Heart right ventricle (tissue), 16 donors: ENCODE measurements around the gene GANC. TPM values are rescaled to one million over a fixed set of nuclear protein-coding genes. Genes with fewer than 3 reads are reported as not detected.

Experiments used
- ATAC-seq, 8 donors: fragments of 200-7000 bp; cut with Tn5 transposase; one replicate each; pipeline ENCODE4 v1.9.1; 2020; ENCODE audit warnings: mild to moderate bottlenecking in 8 of 8, moderate library complexity in 8 of 8, moderate number of reproducible peaks in 1 of 8
- DNase-seq, 2 donors: peaks; one replicate each; pipeline ENCODE4 v3.0.0-alpha.2; 2020
- H3K27ac ChIP-seq, 10 donors: fragments of 200-600 bp; sonication (generic) in 2 of 10; one replicate each; pipeline versions ENCODE4 v1.5.0 to v1.8.0; 2020 to 2022; ENCODE audit warnings: mild to moderate bottlenecking in 3 of 10
- H3K27me3 ChIP-seq, 7 donors: fragments of 200-600 bp; one replicate each; pipeline ENCODE4 v1.8.0; 2021 to 2022; ENCODE audit warnings: mild to moderate bottlenecking in 2 of 7
- H3K36me3 ChIP-seq, 9 donors: fragments of 200-600 bp; sonication (generic) in 1 of 9; one replicate each; pipeline versions ENCODE4 v1.5.0 to v1.8.0; 2020 to 2022; ENCODE audit warnings: mild to moderate bottlenecking in 2 of 9
- H3K4me1 ChIP-seq, 9 donors: fragments of 200-600 bp; sonication (generic) in 1 of 9; one replicate each; pipeline versions ENCODE4 v1.5.0 to v1.8.0; 2020 to 2022; ENCODE audit warnings: mild to moderate bottlenecking in 4 of 9
- H3K4me3 ChIP-seq, 10 donors: fragments of 200-600 bp; sonication (generic) in 2 of 10; one replicate each; pipeline versions ENCODE4 v1.5.0 to v1.8.0; 2020 to 2022; ENCODE audit warnings: mild to moderate bottlenecking in 7 of 10, moderate library complexity in 2 of 10
- H3K9me3 ChIP-seq, 11 donors: fragments of 200-600 bp in 10 of 11; sonication (generic) in 2 of 11; one replicate each; pipeline versions ENCODE4 v1.5.0 to v1.8.0; 2013 to 2022; ENCODE audit warnings: mild to moderate bottlenecking in 2 of 11, control low read depth in 1 of 11, moderate library complexity in 1 of 11
- CTCF ChIP-seq, 9 donors: fragments of 200-600 bp; sonication (generic) in 2 of 9; IDR thresholded peaks; one replicate each; pipeline versions ENCODE4 v1.5.0 to v1.8.0; 2021 to 2022; ENCODE audit warnings: antibody characterized with exemption in 9 of 9, mild to moderate bottlenecking in 5 of 9, moderate library complexity in 1 of 9
- WGBS, 2 donors: extraction: QIAGEN DNeasy Blood & Tissue Kit; methylation state at CpG; one replicate each; pipeline ENCODE4 v1.1.7; 2013; ENCODE audit warnings: inconsistent platforms in 1 of 2; 5-methylcytosine and 5-hydroxymethylcytosine counted together
- intact Hi-C, 10 donors: fragments of 100-400 bp; cut with DNase I; formaldehyde crosslinking; loops; one replicate each; pipeline versions ENCODE4 v1.11.1 to v1.14.2; 2022
- polyA plus RNA-seq, 2 donors: library from polyadenylated mRNA; stranded (reverse); fragments of 200-250 nt; gene quantifications; one replicate each; pipeline ENCODE4 v1.2.3, GENCODE V29; 2013
- total RNA-seq, 10 donors: library from RNA; stranded (reverse); fragmentation: NEBNext Ultra II Directional in 3 of 10; extraction: Animal tissue kit (Norgen Biotek cat#: 25700) in 3 of 10; gene quantifications; one replicate each; pipeline versions ENCODE4 v1.2.1 to v1.2.4, GENCODE V29; 2021 to 2023
- donor health status: Arrhythmogenic right ventricular cardiomyopathy.
- donor health status: ischemic (EF 13 %, LVEDD 7.1; RV severe dilation, severe dysfunction).
- donor health status: healthy with polysubstance abuse.
- donor health status: DM: no; HTN: yes; CAD: no.
- donor health status: DM: no; HTN: no; CAD: no.
- donor health status: ischemic (EF 25% LVEDD 6.9; RV normal size, moderate dysfunction).
- donor health status: ischemic (EF 25% LVEDD 5.7; RV mildly dilated, moderate dysfunction).
- donor health status: healthy.
- donor health status: DM: yes; HTN: yes; CAD: no.
- donor health status: Ischemic cardiomyopathy.
- donor health status: ischemic (EF 35%, LVEDD 5.7; RV mildly dilated, moderate dysfunction).
- donor health status: nonischemic (EF 11% LVEDD 7.7; RV severe dilation, severe dysfunction).
- donor health status: DM: yes; HTN: yes; CAD: no.
- donor health status: PGD.
- donor health status: ischemic (EF 29% LVEDD 5.4; RV normal size, mild dysfunction).
- donor health status: nonischemic (EF 23%, LVEDD 6.1; RV moderate dilation, normal function).

Gene GANC
- total and polyA plus RNA-seq, 12 donors: 5.3 to 25.8 (median 17.6) TPM

DNA sequence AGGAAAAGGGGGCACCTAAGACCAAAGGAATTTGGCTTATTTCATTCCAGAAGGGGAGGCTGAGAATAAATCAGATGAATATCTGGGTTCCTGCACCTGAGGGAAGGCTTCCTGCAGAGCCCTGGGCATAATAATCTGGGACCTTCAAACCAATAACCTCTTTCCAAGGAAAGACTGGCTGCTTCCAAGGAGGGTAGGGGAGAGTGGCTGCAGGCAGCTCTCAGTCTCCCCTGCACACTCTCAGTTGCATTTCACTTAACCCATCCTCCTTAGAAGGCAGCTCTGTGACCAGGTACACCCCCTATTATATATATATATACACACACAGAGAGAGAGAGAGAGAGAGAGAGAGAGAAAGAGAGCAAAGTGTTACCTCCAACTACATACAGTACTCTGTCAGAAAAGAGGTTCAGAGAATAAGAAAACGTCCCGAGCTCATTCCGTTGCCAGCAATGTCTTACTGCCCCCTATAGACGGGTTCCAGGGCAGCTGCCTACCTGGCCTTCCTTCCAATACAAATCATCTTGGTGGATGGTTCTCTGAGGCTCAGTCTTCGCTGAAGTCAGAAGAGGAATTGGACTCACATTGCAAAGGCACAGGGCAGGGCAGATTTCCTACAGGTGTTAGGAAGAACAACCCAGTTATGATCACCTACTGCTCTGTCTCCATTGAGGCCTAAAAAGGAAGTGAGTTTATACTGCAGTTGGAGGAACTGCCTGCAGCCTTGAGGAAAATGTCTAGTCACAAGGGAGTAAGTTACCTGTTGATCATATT lies 112.4 kb downstream of the GANC start:
- Histone ChIP-seq H3K36me3 (peaks cover 0 to 25% (median 0%) of the 10 kb centered on the region in 9 donors), H3K9me3 (no peaks in the 10 kb centered on the region), H3K4me3 (no peak overlapping the region), H3K4me1 (peaks cover 0 to 41% (median 15%) of the 10 kb centered on the region in 9 donors), H3K27ac (peak overlapping the region in 7 of 10 donors; percentile 20 to 79 (median 57)), H3K27me3 (no peaks in the 10 kb centered on the region)
- intact Hi-C loops: loop anchor here in 1 of 10 donors (10.0 kb wide), 1 partner anchor 79 kb away; no protein-coding TSS in a partner anchor
- TF ChIP-seq CTCF (IDR thresholded peaks at IDR 0.05): peak; percentile 28 to 68 (median 56)
- DNase-seq (no peak), ATAC-seq (peak in 6 of 8 donors; percentile 41 to 68 (median 59))
- 22 to 37% methylated on average over 5 of the region's 5 CpGs for WGBS, 2 donors

- 55 to 59% methylated on average over 12 of the region's 12 CpGs for WGBS, 2 donors
- ATAC-seq (peak in 7 of 8 donors; percentile 30 to 85 (median 61)), DNase-seq (peak in 1 of 2 donors; percentile 36)
- Histone ChIP-seq H3K36me3 (peaks cover 0 to 25% (median 0%) of the 10 kb centered on the region in 9 donors), H3K27ac (peak overlapping the region in 9 of 10 donors; percentile 14 to 79 (median 57)), H3K9me3 (no peaks in the 10 kb centered on the region), H3K4me3 (no peak overlapping the region), H3K27me3 (no peaks in the 10 kb centered on the region), H3K4me1 (peaks cover 0 to 41% (median 15%) of the 10 kb centered on the region in 9 donors)
- TF ChIP-seq CTCF (IDR thresholded peaks at IDR 0.05): no peak
- intact Hi-C loops: loop anchor here in 1 of 10 donors (10.0 kb wide), 1 partner anchor 79 kb away; no protein-coding TSS in a partner anchor
Measured at GRCh38 chr15:42385980-42386700, 113.1 kb downstream of the GANC start.

- intact Hi-C loops: loop anchor here in 1 of 10 donors (10.0 kb wide), 1 partner anchor 77 kb away; no protein-coding TSS in a partner anchor
- no peaks in the 10 kb centered on the region for H3K9me3 ChIP-seq
- peaks cover 0 to 28% (median 0%) of the 10 kb centered on the region in 9 donors for H3K36me3 ChIP-seq
- ATAC-seq (peak in 7 of 8 donors; percentile 26 to 78 (median 54)), DNase-seq (peak in 1 of 2 donors; percentile 34)
- 61 to 65% methylated on average over 8 of the region's 8 CpGs for WGBS, 2 donors
- no peaks in the 10 kb centered on the region for H3K27me3 ChIP-seq
- peaks cover 0 to 41% (median 15%) of the 10 kb centered on the region in 9 donors for H3K4me1 ChIP-seq
- peak overlapping the region in 5 of 10 donors; percentile 20 to 79 (median 56) for H3K27ac ChIP-seq
- TF ChIP-seq CTCF (IDR thresholded peaks at IDR 0.05): no peak
- H3K4me3 ChIP-seq: no peak overlapping the region
Measured at GRCh38 chr15:42387603-42388002, 114.6 kb downstream of the GANC start.
